HG02610 (cell line): Measurements from ENCODE around the gene POTEH.
"Not testable (repeated sequence)": the region's sequence is repeated elsewhere in the genome, so short reads cannot be mapped to it uniquely, and the experiment has no call there.

Source experiments
- ATAC-seq: cut with Tn5 transposase; IDR thresholded peaks from one replicate; pipeline ENCODE4 v1.9.1; 2021; ENCODE audit warnings: mild to moderate bottlenecking, moderate library complexity; ENCODE audit not compliant: unreplicated experiment

POTEH gene

GRCh38 chr22:15689749-15690125, at the start of gene POTEH:
Gene POTEH (plus strand): TSS chr22:15690026. CDS start chr22:15690078, 52 bp downstream.
- not testable (repeated sequence) for ATAC-seq

GRCh38 chr22:15642288-15642861, 47.5 kb upstream of the POTEH start:
- ATAC-seq = not testable (repeated sequence)

- ATAC-seq = not testable (repeated sequence)
These were observed 37.9 kb upstream of the POTEH start for GRCh38 chr22:15651954-15652353.

- not testable (repeated sequence) for ATAC-seq
These were observed 37.1 kb upstream of the POTEH start for GRCh38 chr22:15652738-15653137.

GRCh38 chr22:15653241-15653640, 36.6 kb upstream of the POTEH start:
- ATAC-seq = not testable (repeated sequence)

GRCh38 chr22:15661102-15661501, 28.7 kb upstream of the POTEH start:
- not testable (repeated sequence) for ATAC-seq

- ATAC-seq = not testable (repeated sequence)
These were observed 25.1 kb upstream of the POTEH start for GRCh38 chr22:15664682-15665081.

- ATAC-seq = not testable (repeated sequence)
These were observed 24.3 kb upstream of the POTEH start for GRCh38 chr22:15665478-15665877.

- not testable (repeated sequence) for ATAC-seq
These were observed 20.4 kb upstream of the POTEH start for GRCh38 chr22:15669430-15669829.

- not testable (repeated sequence) for ATAC-seq
These were observed 10.1 kb upstream of the POTEH start for GRCh38 chr22:15679702-15680101.

- not testable (repeated sequence) for ATAC-seq
These were observed 5.7 kb upstream of the POTEH start for GRCh38 chr22:15684115-15684514.

GRCh38 chr22:15684695-15685094, 5.1 kb upstream of the POTEH start:
- not testable (repeated sequence) for ATAC-seq

- ATAC-seq = not testable (repeated sequence)
These were observed 4.2 kb upstream of the POTEH start for GRCh38 chr22:15685641-15686040.

GRCh38 chr22:15687086-15687485, 2.7 kb upstream of the POTEH start:
- not testable (repeated sequence) for ATAC-seq

GRCh38 chr22:15687676-15688075, 2.1 kb upstream of the POTEH start:
- not testable (repeated sequence) for ATAC-seq

GRCh38 chr22:15688090-15688489, 1.7 kb upstream of the POTEH start:
- not testable (repeated sequence) for ATAC-seq

GRCh38 chr22:15689012-15689748, 646 bp upstream of the POTEH start:
- ATAC-seq = not testable (repeated sequence)

- ATAC-seq = not testable (repeated sequence)
These were observed 23.8 kb downstream of the POTEH start for GRCh38 chr22:15713600-15713999.

- not testable (repeated sequence) for ATAC-seq
These were observed 24.3 kb downstream of the POTEH start for GRCh38 chr22:15714125-15714524.

GRCh38 chr22:15721884-15722283, 32.1 kb downstream of the POTEH start:
- not testable (repeated sequence) for ATAC-seq

GRCh38 chr22:15729209-15729917, 39.5 kb downstream of the POTEH start:
- ATAC-seq = not testable (repeated sequence)

- ATAC-seq = not testable (repeated sequence)
These were observed 41.2 kb downstream of the POTEH start for GRCh38 chr22:15731023-15731422.
